PFSK-1 (cell line): ENCODE results near the gene TMEM233.

ENCODE experiments used
- FOXP2 ChIP-seq: optimal IDR thresholded peaks from 2 replicates; pipeline ENCODE3; 2011; ENCODE audit warnings: borderline replicate concordance, control low read depth, inconsistent platforms; ENCODE audit not compliant: insufficient read depth; ENCODE audit errors: extremely low read length, extremely low read depth
- POLR2AphosphoS5 ChIP-seq: IDR thresholded peaks from 2 replicates; pipeline ENCODE4 v1.6.1; 2012; ENCODE audit warnings: low read depth, mild to moderate bottlenecking, control low read depth, low read length, moderate library complexity
- REST ChIP-seq, 2 experiments: IDR thresholded peaks; 2 replicates each; pipeline versions ENCODE4 v1.6.1 to v1.8.0; 2011 to 2012; ENCODE audit warnings: low read depth in 2 of 2, low read length in 2 of 2, control low read depth in 1 of 2, inconsistent platforms in 1 of 2, mild to moderate bottlenecking in 1 of 2, moderate library complexity in 1 of 2; ENCODE audit not compliant: insufficient read depth in 1 of 2
- SIN3A ChIP-seq: IDR thresholded peaks from 2 replicates; pipeline ENCODE4 v1.6.1; 2012; ENCODE audit warnings: mild to moderate bottlenecking, low read length, moderate library complexity, borderline replicate concordance; ENCODE audit not compliant: insufficient read depth
- TAF1 ChIP-seq: IDR thresholded peaks from 2 replicates; pipeline ENCODE4 v1.6.1; 2012; ENCODE audit warnings: low read length, control low read depth, borderline replicate concordance; ENCODE audit not compliant: insufficient read depth

- TF ChIP-seq REST (IDR thresholded peaks at IDR 0.05; ENCODE audit: insufficient read depth in 1 of 2, low read depth in 2 of 2, low read length in 2 of 2) (no peak), SIN3A (no peak), POLR2AphosphoS5 (no peak), TAF1 (no peak), FOXP2 (no peak)
Measured at GRCh38 chr12:119634743-119635142, 41.2 kb downstream of the TMEM233 start.
